Measurements from ENCODE around the gene SLC2A9.

Gene SLC2A9

DNA sequence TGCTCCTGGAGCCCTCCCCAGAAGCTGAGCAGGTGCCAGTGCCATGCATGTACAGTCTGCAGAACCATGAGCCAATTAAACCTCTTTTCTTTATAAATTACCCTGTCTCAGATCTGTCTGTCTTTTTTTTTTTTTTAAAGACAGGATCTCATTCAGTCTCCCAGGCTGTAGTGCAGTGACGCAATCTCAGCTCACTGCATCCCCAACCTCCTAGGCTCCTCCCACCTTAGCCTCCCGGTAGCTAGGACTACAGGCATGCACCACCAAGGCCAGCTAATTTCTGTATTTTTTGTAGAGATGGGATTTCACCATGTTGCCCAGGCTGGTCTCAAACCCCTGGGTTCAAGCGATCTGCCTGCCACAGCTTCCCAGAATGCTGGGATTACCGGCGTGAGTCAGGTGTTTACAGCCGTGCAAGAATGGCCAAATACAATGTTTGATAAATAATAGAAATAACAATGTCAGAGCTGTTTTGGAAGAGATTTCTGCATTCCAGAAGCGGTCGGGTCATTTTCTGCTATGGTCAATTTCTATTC, 68.8 kb downstream of the SLC2A9 start:
- DNase-seq, result no peak

DNA sequence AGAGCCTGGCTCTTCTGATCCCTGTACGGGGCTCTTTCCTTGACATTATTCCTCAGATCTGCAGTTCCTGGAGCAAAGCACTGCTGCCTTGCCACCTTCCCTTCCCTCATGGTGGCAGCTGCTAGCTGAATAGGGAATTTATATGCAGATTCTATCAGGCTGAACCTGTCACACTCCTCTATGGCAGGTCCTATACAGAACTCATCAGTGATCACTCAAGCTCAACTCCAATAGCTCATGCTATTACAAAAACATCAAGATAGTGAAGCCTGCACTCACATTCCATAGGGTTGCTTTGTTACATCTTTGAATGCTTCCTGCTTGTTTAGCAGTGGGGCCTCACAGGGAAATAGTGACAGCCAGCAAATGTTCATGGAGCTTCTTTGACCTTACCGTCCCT, 71.7 kb downstream of the SLC2A9 start:
- DNase-seq, result no peak

DNA sequence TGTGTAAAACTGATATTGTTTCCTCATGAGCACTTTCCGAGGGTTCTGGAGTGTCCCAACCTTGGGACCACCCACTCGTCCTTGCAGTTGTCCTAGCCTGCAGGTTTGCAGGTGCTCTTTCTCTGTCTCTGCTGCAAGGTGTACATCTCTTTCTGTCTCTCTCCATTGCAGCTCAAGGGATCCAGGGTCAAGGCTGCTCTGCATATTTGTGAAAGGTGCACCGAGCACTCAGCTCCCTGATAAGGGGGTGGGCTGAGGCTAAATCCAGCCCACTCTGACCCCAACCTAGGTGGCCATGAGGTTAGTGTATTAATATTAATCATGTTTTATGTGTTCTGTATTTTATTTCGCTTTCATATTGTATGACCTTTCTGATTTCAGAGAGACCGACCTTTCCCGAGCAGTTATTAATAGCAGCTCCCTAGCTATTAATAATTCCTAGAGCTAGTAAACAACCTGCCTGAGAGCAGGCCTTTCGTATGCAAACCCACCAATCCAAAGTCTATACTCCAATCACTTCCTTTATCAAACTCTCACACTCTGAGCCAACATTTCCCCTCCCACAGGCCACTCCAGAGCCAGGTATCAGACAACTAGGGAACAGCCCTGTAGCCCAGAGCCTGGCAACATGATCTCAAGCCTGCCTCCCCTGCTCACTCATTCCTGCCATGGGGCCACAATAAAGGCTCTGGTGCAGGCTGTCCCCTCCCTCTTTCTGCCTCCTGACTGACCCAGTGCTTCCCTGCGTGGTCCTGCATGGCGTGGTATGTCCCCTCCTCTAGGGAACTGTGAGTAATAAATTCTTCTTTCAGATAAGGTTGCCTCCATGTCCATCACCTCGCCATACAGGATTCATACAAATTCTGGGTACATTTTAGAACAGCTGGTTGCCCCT, 73.9 kb downstream of the SLC2A9 start:
- no peak for DNase-seq

DNA sequence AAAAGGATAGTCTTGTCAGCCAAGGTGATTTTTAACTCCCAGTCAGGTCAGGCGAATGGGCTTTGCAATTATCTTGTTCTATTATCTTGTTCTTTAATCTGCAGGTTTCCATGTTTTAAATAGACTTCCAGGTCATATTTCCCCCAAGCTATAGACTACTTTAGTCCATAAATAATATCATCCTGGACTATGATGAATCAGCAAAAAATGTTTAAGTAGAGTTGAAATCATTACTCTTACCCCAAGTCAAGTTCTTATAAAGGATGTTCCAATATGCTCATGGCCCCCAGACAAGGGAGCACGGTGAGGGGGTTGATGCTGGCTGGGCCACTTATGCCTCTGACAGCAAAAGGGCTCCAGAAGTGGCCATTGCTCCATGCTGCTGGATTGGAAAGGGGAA, 75.1 kb downstream of the SLC2A9 start:
- peak; percentile 3 for DNase-seq

DNA sequence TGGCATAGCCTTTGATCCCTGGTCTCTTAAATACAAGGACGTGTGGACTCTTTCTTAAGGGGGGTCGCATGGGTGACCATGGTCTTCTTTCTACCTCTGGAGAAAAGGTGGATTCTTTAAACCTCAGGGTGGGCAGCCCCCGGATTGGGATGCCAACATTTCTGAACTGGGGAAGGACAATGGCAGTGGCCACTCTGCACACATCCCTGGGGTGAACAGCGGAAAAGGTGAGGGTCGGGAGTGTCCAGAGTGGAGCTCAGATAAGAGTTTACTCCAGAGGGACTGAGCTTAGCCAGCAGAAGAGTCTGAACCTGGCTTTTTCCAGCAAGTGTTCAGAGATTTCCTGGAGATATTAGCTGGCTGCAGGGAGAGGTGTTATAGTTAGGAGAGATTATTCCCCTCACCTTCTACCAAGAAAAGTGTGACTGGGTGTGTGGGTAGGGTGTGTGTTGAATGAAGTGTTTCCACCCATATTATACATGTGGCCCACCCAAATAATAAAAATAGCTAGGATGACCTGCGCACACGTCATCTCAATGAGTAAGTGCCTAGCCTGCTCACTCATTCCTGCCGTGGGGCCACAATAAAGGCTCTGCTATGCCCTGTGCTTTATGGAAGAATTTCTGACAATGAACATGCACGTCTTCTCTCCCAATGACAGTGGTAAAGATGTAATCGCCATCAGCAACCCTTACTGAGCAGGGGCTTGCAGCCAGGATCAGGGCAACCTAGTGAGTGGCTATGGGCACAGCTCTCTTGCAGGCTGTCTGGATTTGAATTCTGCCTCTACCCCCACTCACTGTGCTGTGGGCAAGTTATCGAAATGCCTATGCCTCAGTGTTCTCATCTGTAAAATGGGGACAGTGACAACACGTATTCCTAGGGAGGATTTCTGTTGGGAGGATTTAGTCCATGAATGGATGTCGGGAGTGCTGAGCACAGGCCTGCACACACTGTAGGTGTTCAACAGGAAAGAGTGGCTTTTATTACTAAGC, 76.6 kb downstream of the SLC2A9 start:
- DNase-seq, result peak; percentile 7

DNA sequence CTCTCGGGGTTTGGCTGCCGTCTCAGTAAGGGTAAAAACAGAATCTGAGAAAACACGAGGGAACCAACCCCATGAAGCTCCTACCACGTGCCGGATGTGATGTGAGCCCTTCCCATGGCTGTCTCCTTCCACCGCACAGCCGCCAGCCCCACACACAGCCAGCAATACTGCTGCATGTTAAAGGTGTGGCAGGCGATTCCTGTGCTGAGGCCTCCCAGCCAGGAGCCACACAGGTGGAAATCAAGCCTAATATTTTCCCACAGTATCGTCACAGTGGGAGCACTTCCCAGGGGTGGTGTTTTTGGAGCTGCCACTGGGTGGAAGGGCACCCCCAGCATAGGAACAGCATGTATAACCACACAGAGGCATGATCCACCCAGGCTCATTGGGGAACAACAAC, 77.5 kb downstream of the SLC2A9 start:
- peak; percentile 32 for DNase-seq

DNA sequence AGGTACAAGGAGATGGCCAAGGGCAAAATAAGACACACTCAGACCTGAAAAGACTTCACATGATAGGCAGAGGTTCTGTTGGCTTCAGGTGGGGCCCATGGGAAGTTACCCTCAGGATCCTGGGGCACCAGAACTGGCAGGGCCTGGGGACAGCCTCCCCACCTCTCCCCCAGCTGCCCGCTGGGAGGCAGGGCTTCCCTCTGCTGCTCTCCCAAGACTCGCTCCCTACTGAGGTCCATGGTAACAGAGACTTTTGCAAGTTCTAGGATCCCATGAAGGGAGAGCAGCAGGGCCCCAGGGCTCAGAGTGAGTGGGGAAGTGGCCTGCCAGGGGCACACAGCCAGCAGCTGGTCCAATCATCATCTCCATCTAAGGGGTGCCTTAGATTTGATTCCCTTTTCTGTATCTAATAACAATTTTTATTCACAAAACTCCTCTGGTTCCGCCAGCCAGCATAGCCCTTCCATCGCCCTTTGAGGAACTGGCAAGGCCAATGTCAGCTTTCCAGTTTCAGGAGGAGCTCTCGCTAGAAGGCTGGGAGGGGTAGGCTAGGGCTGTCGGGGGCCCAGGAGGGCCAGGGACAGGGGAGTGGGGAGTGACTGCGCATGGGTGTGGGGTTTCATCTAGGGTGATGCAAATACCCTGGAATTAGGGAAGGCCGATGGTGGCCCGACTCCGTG, 78.2 kb downstream of the SLC2A9 start:
- DNase-seq, result peak; percentile 24

DNA sequence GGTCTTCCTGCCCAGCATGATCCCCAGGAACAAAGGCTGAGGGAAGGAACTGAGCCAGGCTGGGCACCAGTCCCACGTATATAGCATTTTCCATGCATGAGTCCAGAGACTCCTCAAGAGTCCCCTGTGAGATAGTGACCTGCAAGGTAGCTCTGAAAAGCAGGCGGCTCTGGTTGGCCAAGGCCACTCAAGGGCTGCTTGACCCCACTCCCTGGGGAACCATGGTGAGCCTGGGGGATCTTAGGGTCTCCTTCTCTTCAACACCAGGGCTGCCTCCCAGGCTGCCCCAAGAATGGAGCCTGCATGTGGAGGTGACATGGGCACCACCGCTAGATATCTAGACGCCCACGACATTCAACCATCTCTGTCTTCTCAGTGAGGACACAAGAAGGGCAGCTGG, 79.2 kb downstream of the SLC2A9 start:
- DNase-seq, result peak; percentile 33

DNA sequence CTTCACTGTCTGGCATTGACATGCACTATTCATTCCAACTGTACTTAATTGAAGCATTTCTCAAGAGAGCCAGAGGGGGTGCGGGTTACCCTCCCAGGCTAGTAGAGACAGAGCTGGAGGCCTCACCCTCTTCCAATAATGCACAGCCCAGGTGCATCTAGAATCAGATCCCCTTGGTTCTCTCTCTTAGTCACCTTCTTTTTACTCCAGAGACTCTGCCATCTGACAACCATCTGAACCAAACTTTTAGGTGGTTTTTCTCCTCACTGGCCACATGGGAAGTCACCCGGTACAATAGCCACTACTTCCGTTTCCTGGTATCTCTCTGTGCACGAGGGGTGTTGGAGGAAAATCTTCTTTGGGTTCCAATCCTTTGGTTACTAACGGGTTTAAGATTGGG, 81.3 kb downstream of the SLC2A9 start:
- DNase-seq, result no peak

DNA sequence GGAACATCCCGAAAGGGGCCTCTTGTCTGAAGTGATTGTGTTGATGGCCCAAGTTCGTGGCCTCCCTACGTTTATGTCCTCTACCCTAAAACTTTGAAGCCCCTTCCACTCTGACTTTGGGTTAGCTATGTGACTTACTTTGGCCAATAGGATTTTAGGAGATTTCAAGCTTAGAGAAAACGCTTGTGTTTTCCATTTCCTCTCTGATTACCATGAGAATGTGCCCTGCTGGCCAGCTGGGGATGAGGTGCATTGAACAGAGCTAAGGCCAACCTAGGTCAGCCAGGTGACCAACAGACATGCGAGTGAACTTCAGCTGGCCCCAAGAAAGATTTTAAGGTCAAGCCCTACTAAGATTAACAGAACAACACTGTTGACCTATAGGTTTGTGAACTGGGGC, 82.4 kb downstream of the SLC2A9 start:
- no peak for DNase-seq

DNA sequence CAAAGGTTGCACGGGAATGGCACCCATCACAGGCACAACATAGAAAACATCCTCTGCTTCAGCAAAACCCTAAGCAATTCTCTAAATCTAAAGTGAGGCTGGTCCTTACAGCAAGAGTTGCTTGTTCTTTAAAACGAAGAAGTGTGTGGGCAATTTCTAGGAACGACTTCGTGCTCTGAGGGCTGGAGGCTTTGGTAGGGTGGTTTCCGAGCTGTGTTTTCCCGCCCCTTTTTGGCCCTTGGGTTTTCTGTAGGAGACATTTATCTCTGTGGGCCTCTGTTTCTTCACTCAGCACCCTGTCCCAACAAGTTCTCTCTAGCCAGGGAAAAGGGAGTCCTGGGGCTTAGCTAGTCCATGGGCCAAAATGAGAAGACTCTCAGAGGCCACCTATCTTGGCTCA, 84.2 kb downstream of the SLC2A9 start:
- DNase-seq, result no peak

DNA sequence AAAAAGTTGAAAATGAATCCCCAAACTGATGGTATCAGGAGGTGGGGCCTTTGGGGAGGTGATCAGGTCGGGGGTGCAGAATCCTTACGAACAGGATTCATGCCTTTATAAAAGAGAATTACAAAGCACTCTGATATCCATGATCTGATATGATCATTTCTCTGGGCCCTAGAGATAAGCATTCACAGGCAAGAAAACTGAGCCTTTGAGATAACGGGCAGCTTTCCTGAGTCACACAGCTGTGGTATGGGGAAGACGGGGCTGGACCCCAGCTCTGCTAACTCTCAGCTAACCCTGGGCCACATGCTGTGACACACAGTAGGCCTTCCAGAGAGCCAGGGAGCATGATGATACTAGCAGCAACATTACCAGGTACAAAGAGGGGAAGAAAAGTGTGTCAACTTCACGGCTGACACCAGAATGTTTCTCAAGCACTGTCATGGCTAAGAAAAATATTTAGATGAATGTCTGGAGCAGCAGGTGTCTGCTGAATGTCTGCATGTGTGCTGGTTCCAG, 85.1 kb downstream of the SLC2A9 start:
- DNase-seq, result no peak

DNA sequence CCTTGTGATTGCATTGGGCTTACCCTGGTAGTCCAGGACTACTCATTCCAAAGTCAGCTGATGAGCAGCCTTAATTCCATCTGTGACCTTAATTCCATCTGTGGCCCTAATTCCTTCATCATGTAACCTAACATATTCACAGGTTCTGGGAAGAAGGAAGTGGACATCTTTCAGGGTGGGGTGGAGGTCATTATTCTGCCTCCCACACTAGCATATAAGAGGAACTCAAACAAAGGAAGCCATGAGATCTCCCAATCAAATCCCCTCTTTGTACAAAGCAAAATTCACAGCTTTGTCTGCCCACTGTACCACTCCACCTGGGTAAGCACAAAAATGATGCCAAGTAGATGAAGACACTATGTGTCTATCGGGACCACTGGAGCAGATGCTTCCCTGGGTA, 87.3 kb downstream of the SLC2A9 start:
- DNase-seq, result no peak

DNA sequence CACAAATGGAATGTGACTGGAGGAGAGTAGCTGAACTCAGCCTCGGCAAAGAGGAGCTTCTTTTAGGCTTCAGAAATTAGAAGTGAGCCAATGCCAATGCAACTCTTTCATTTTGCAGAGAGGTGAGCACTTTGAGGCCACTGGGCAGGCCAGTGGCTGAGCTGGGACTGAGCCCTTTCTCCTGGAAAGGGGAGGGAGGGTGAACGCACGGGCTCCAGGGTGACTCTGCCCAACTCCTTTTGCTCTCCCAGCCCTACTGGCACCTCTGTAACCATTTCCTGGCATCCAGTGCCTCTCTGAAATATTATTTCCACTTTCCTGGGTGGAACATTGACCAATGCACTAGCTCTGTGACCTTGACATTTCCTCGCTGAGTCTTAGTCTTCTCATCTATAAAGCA, 88.1 kb downstream of the SLC2A9 start:
- no peak for DNase-seq

DNA sequence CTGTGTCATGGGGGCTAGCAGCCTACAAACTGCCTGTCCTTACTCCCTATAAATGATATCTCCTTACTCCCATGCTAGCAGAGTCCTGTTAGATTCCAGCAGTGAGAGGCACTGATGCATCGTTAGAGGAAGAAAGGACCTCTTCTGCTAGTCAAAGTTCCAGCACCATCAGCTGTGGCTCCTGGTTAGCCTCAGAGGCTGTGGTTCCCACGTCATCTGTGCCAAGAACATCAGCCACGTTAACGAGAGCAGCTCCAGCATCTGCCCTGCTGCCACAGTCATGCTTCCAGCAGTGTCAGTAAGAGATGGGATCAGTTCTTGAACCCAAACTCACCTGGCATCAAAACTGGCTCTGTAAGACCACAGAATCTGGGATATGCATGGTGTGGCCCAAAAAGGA, 88.5 kb downstream of the SLC2A9 start:
- DNase-seq, result no peak

DNA sequence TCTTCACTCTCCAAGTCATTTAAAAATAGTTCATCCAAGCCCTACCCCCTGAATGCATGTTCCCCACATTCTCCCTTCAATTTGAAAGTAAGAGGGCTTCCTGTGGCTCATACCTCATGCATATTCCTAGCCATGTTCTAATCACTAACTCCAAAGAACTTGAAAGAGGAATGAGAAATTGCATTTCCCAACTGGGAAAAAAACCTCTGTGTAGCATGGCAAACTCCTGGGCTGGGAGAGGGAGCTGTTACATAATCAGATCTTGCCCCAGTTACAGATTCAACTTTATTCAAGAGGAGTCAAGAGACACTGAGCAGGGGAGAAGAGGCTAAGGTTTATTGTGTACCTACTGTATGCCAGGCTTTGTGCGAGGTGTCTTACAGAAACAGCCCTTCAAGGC, 90.2 kb downstream of the SLC2A9 start:
- DNase-seq, result no peak

DNA sequence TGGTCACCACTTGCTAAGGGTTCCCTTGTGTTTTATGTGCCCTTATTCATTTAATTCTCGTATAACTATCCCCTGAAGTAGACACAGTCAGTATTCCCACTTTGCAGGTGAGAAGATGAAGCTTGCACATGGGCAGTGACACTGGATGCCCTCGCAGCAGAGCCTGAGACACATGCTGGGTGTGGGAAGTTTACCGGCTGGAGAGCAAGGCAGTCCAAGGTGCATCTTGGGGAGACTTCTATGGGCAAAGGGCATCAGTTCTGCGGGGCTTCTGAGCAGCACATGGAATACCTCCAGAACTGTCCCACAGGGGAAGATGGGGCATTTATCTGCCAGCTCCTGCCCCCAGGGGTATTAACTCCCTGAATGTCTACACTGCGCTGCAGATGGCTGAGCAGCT, 92.2 kb downstream of the SLC2A9 start:
- DNase-seq, result no peak

DNA sequence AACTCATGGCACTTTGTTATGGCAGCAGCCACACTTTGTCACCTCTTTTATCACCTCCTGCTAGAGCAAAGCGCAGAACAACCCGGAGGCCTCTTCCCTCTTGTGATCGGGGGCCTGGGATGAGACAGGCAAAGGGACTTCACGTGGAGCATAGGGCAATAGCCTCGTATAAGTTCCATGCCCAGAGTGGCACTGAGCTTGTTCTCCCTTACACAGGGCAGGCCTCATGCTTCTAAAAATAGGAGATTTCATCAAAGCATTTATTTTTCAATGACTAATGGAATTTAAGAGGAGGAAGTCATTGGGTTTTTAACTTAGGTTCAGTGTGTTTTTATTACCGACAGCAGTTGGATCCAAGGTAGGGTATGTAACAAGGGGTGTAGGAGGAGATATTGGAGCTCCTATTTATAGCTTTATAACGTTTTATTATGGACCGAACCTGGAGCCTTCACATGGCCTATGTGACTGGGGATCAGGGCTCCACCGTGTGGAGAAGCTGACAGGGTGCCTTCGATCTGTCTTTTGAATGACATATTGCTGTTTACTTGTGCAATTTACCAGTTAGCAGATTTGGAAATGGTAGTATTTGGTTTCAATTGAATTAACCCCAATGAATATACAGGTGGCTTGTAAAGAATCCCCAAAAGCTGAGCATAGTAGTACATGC, 93.8 kb downstream of the SLC2A9 start:
- DNase-seq, result no peak

DNA sequence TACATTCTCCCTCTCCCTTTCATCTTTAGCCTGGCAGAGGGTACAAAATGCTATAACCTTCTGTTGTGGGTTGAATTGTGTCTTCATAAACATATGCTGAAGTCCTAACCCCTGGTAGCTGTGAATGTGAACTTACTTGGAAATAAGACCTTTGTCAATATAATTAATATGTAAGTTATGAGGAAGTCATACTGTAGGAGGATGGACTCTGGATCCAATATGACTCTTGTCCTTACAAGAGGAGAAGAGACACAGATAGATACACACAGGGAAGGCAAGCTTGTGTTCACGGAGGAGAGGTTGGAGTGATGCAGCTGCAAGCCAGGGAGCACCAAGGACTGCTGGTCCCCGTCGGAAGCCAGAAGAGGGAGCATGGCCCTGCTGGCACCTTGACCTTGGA, 94.7 kb downstream of the SLC2A9 start:
- DNase-seq, result no peak

DNA sequence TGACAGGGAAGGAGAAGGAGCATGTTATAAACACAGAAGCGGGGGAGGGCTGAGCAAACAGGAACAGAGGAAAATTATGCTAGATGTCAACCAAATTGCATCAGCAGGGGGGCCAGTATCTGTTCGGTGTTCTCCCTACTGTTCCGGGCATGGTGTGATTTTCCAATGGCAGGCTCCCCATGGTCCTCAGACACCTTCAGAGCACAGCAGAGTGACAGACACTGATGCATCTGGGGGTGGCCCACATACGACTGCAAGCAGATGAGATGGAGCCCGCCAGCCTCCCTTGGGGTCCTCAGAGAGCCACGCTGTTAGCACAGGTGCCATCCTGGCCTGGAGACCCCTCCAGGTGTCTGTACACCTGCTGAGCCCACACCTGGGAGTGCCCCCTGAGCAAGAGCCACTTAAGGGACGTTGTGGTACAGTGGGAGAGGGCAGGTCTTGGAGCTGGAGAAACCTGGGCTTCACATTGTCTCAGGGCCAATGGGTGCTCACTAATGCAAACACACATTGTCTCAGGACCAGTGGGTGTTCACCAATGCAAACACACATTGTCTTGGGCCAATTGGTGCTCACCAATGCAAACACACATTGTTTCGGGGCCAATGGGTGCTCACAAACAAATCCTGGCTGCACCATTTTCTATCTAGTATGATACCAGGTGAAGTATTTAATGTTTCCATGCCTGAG, 95.4 kb downstream of the SLC2A9 start:
- DNase-seq, result no peak

DNA sequence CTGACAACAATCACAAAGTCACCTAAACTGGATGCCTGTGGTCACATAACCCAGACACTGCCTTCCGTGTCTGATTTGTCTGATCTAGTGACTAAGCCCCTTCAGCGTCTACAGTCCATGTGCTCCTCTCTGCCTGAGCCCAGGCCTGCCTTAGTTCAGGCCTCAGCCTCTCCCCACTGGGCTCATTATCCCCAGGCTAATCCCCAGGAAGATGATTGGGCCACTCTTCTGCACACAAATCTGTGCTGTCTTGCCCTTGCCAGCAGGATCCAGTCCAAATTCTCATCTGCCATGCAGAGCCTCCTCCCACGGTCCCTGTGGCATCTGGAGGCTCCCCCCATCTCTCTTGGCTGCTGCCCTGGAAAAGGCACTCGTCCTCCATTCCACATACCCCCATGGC, 96.5 kb downstream of the SLC2A9 start:
- no peak for DNase-seq

Measured in activated CD8-positive, alpha-beta memory T cell treated with anti-CD3 and anti-CD28 coated beads for 24 hours (primary cell).